Measurements from ENCODE around the gene CFAP47. TPM values are rescaled to one million over a fixed set of nuclear protein-coding genes. Genes with fewer than 3 reads are reported as not detected.
"Not testable (repeated sequence)": the region's sequence is repeated elsewhere in the genome, so short reads cannot be mapped to it uniquely, and the experiment has no call there.

Gene CFAP47
- total RNA-seq: not detected

GRCh38 chrX:35919536-35920309 lies at the start of gene CFAP47:
Gene CFAP47 (plus strand): TSS chrX:35919734. CDS start chrX:35919800, 66 bp downstream.
- H3K27ac Mint-ChIP-seq: no peak within 1 kb of the TSS
- H3K4me3 Mint-ChIP-seq: no peak within 1 kb of the TSS
- H3K4me1 Mint-ChIP-seq: no peaks in the 10 kb centered on the region
- no peak for ATAC-seq (replicated peaks)
- H3K27me3 Mint-ChIP-seq: no peaks in the 10 kb centered on the region
- H3K36me3 Mint-ChIP-seq (ENCODE audit: low read depth): no peaks in the 10 kb centered on the region
- peaks cover 3% of the 10 kb centered on the region for H3K9me3 Mint-ChIP-seq

- Mint-ChIP-seq H3K36me3 (ENCODE audit: low read depth) (no peaks in the 10 kb centered on the region), H3K4me1 (no peaks in the 10 kb centered on the region), H3K27ac (no peak overlapping the region), H3K4me3 (no peak overlapping the region), H3K27me3 (no peaks in the 10 kb centered on the region), H3K9me3 (peaks cover 4% of the 10 kb centered on the region)
- ATAC-seq (replicated peaks): no peak
Measured at GRCh38 chrX:35880601-35881000, 38.9 kb upstream of the CFAP47 start.

GRCh38 chrX:35886135-35886534 lies 33.4 kb upstream of the CFAP47 start:
- Mint-ChIP-seq H3K4me3 (no peak overlapping the region), H3K36me3 (ENCODE audit: low read depth) (no peaks in the 10 kb centered on the region), H3K27me3 (no peaks in the 10 kb centered on the region), H3K9me3 (no peaks in the 10 kb centered on the region), H3K4me1 (no peaks in the 10 kb centered on the region), H3K27ac (no peak overlapping the region)
- ATAC-seq (replicated peaks): no peak

GRCh38 chrX:35890699-35891098 lies 28.8 kb upstream of the CFAP47 start:
- Mint-ChIP-seq H3K27me3 (no peaks in the 10 kb centered on the region), H3K4me3 (no peak overlapping the region), H3K27ac (no peak overlapping the region), H3K36me3 (ENCODE audit: low read depth) (no peaks in the 10 kb centered on the region), H3K4me1 (no peaks in the 10 kb centered on the region), H3K9me3 (no peaks in the 10 kb centered on the region)
- ATAC-seq (replicated peaks): no peak

GRCh38 chrX:35986816-35987215 lies 67.3 kb downstream of the CFAP47 start:
- ATAC-seq (replicated peaks); H3K27ac Mint-ChIP-seq; H3K9me3 Mint-ChIP-seq; H3K36me3 Mint-ChIP-seq (ENCODE audit: low read depth); H3K4me3 Mint-ChIP-seq; H3K4me1 Mint-ChIP-seq; H3K27me3 Mint-ChIP-seq: not testable (repeated sequence)

- H3K4me1 Mint-ChIP-seq: no peaks in the 10 kb centered on the region
- H3K27ac Mint-ChIP-seq: no peak overlapping the region
- H3K4me3 Mint-ChIP-seq: no peak overlapping the region
- H3K36me3 Mint-ChIP-seq (ENCODE audit: low read depth): no peaks in the 10 kb centered on the region
- no peaks in the 10 kb centered on the region for H3K27me3 Mint-ChIP-seq
- no peak for ATAC-seq (replicated peaks)
- H3K9me3 Mint-ChIP-seq: no peaks in the 10 kb centered on the region
Measured at GRCh38 chrX:36007207-36007606, 87.7 kb downstream of the CFAP47 start.

- no peak overlapping the region for H3K27ac Mint-ChIP-seq
- H3K4me3 Mint-ChIP-seq: no peak overlapping the region
- ATAC-seq (replicated peaks): no peak
- no peaks in the 10 kb centered on the region for H3K9me3 Mint-ChIP-seq
- H3K4me1 Mint-ChIP-seq: no peaks in the 10 kb centered on the region
- H3K36me3 Mint-ChIP-seq (ENCODE audit: low read depth): no peaks in the 10 kb centered on the region
- H3K27me3 Mint-ChIP-seq: no peaks in the 10 kb centered on the region
Measured at GRCh38 chrX:36019125-36019524, 99.6 kb downstream of the CFAP47 start.

- no peaks in the 10 kb centered on the region for H3K36me3 Mint-ChIP-seq (ENCODE audit: low read depth)
- no peak overlapping the region for H3K27ac Mint-ChIP-seq
- no peaks in the 10 kb centered on the region for H3K27me3 Mint-ChIP-seq
- no peak for ATAC-seq (replicated peaks)
- H3K9me3 Mint-ChIP-seq: no peaks in the 10 kb centered on the region
- no peaks in the 10 kb centered on the region for H3K4me1 Mint-ChIP-seq
- no peak overlapping the region for H3K4me3 Mint-ChIP-seq
Measured at GRCh38 chrX:36035550-36035949, 116.0 kb downstream of the CFAP47 start.

GRCh38 chrX:36062778-36063177 lies 143.2 kb downstream of the CFAP47 start:
- no peaks in the 10 kb centered on the region for H3K36me3 Mint-ChIP-seq (ENCODE audit: low read depth)
- H3K4me1 Mint-ChIP-seq: no peaks in the 10 kb centered on the region
- no peak overlapping the region for H3K4me3 Mint-ChIP-seq
- H3K27ac Mint-ChIP-seq: no peak overlapping the region
- no peaks in the 10 kb centered on the region for H3K27me3 Mint-ChIP-seq
- no peak for ATAC-seq (replicated peaks)
- H3K9me3 Mint-ChIP-seq: peaks cover 3% of the 10 kb centered on the region

- Mint-ChIP-seq H3K36me3 (ENCODE audit: low read depth) (no peaks in the 10 kb centered on the region), H3K4me1 (no peaks in the 10 kb centered on the region), H3K27ac (no peak overlapping the region), H3K9me3 (no peaks in the 10 kb centered on the region), H3K4me3 (no peak overlapping the region), H3K27me3 (no peaks in the 10 kb centered on the region)
- no peak for ATAC-seq (replicated peaks)
Measured at GRCh38 chrX:36071061-36071460, 151.5 kb downstream of the CFAP47 start.

- H3K9me3 Mint-ChIP-seq; H3K36me3 Mint-ChIP-seq (ENCODE audit: low read depth); ATAC-seq (replicated peaks); H3K27ac Mint-ChIP-seq; H3K27me3 Mint-ChIP-seq; H3K4me3 Mint-ChIP-seq; H3K4me1 Mint-ChIP-seq: not testable (repeated sequence)
Measured at GRCh38 chrX:36075009-36075408, 155.5 kb downstream of the CFAP47 start.

GRCh38 chrX:36083256-36083655 lies 163.7 kb downstream of the CFAP47 start:
- Mint-ChIP-seq H3K4me3 (no peak overlapping the region), H3K36me3 (ENCODE audit: low read depth) (no peaks in the 10 kb centered on the region), H3K4me1 (no peaks in the 10 kb centered on the region), H3K27me3 (no peaks in the 10 kb centered on the region), H3K27ac (no peak overlapping the region), H3K9me3 (no peaks in the 10 kb centered on the region)
- no peak for ATAC-seq (replicated peaks)

- no peaks in the 10 kb centered on the region for H3K9me3 Mint-ChIP-seq
- ATAC-seq (replicated peaks): no peak
- H3K36me3 Mint-ChIP-seq (ENCODE audit: low read depth): no peaks in the 10 kb centered on the region
- no peaks in the 10 kb centered on the region for H3K4me1 Mint-ChIP-seq
- no peak overlapping the region for H3K27ac Mint-ChIP-seq
- H3K4me3 Mint-ChIP-seq: no peak overlapping the region
- H3K27me3 Mint-ChIP-seq: no peaks in the 10 kb centered on the region
Measured at GRCh38 chrX:36087366-36087765, 167.8 kb downstream of the CFAP47 start.

GRCh38 chrX:36088939-36089338 lies 169.4 kb downstream of the CFAP47 start:
- not testable (repeated sequence) for H3K36me3 Mint-ChIP-seq (ENCODE audit: low read depth); H3K4me3 Mint-ChIP-seq; H3K27me3 Mint-ChIP-seq

GRCh38 chrX:36102425-36102824 lies 182.9 kb downstream of the CFAP47 start:
- no peaks in the 10 kb centered on the region for H3K4me1 Mint-ChIP-seq
- H3K9me3 Mint-ChIP-seq: no peaks in the 10 kb centered on the region
- no peak overlapping the region for H3K4me3 Mint-ChIP-seq
- H3K36me3 Mint-ChIP-seq (ENCODE audit: low read depth): no peaks in the 10 kb centered on the region
- H3K27me3 Mint-ChIP-seq: no peaks in the 10 kb centered on the region
- no peak overlapping the region for H3K27ac Mint-ChIP-seq
- ATAC-seq (replicated peaks): no peak

More at GRCh38 chrX:36088939-36089338, 169.4 kb downstream of the CFAP47 start:
- ATAC-seq (replicated peaks); H3K27ac Mint-ChIP-seq; H3K9me3 Mint-ChIP-seq; H3K4me1 Mint-ChIP-seq: not testable (repeated sequence)

- Mint-ChIP-seq H3K36me3 (ENCODE audit: low read depth) (no peaks in the 10 kb centered on the region), H3K4me3 (no peak overlapping the region), H3K27ac (no peak overlapping the region), H3K4me1 (no peaks in the 10 kb centered on the region), H3K27me3 (no peaks in the 10 kb centered on the region), H3K9me3 (peaks cover 14% of the 10 kb centered on the region)
- no peak for ATAC-seq (replicated peaks)
Measured at GRCh38 chrX:36116222-36116621, 196.7 kb downstream of the CFAP47 start.
